COLO668 (cell line): Measurements from ENCODE around the gene ABCC1.
A peak's percentile ranks its signal among the peaks of the same experiment; 100 is the strongest.

Experiments
- DNase-seq: peaks from one replicate; lab custom pipeline; 2025; ENCODE audit not compliant: unreplicated experiment; lab: John Stamatoyannopoulos, UW

The ABCC1 gene

DNA sequence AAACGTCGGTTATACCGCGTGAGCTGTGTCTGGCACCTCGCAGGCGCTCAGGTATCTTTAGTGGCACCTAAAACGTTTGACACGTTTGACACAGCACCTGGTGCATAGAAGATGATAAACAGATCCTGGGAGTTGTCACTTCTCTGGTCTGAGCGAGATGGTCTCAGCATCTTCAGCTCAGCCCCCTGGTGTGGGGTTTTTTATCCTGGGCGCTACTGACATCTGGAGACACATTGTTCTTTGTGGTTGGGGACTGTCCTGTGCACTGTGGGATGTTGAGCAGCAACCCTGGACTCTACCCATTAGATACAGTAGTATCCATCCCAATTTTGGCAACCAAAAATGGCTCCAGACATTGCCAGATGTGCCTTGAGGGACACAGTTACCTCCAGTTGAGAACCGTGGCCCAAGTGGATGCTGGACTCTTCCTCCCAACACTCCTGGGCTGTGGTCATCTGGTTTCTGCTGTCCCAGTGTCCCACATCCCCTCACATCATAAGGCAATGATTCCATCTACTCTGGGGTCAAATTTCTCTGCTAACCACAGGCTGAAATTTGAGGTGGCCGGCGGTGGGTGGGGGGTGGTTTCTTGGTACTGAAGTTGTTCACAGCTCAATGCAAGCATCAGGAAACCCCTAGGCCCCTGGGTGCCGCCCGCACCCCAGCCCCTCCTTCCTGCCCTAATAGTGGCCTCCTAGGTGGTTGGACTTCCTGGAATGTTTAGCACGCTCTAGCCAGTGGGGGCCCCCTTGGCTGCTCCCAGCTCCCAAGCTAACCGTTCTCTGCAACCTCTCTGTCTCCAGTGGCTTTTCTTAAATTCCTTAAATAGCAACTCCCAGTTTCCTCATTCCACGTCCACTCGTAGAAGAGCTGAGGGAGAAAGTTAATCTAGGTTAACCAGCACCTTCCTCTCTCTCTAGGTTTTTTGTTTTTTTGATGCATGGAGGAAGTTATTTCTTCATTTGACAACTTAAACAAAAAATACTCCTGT lies 124.8 kb downstream of the ABCC1 start:
- no peak for DNase-seq

DNA sequence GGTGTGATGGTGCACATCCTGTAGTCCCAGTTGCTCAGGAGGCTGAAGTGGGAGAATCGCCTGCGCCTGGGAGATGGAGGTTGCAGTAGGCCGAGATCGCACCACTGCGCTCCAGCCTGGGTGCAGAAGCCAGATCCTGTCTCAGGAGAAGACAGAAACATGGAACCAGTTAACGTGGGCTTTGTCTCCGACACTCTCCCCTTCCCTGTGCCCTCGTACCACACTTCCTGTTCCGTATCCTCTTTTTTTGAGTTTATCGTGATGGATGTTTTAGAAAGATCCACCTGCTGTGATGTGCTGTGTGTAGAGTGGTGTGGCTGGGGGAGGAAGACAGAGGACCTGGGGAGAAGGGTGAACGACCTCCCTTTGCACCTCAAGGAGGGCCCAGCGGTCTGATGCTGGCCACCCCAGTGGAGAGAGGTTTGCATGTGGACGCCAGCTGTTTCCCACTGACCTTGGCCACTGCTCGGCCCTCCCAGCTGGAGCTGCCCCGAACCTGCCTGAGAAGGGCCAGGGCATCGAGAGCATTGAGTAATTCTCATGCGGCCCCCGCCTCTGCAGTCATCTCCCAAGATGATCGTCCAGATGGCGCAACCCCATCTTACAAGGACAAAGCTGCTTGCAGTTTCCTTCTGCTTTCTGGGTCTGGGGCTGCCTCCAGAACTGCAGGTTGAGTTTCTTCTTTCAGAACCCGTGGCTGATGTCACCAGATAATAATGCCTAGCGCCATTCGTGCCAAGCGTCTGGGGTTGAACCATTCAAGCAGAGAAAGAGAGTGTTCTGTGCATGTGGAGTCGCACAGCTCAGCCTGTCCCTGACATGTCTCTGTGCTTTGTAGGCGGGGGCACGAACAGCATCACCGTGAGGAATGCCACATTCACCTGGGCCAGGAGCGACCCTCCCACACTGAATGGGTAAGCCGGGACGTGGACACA lies 126.3 kb downstream of the ABCC1 start:
- no peak for DNase-seq

DNA sequence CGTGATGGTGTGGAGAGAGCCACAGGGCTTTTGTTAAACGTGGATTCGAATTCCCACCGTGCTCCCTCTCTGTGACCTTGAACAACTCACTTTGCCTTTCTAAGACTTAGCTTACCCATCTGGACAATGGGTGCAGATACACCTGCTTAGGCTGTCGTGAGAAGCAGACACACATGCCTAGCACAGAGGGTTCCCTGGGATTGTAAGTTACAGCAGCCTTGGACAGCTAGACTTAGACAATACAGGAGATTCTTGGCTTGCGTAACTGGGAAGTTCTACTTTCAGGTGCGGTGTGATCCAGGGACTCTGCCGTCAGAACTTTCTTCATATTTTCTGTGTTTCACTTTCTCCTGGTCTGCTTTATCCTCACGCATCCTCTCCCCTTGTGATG lies 127.0 kb downstream of the ABCC1 start:
- no peak for DNase-seq

DNA sequence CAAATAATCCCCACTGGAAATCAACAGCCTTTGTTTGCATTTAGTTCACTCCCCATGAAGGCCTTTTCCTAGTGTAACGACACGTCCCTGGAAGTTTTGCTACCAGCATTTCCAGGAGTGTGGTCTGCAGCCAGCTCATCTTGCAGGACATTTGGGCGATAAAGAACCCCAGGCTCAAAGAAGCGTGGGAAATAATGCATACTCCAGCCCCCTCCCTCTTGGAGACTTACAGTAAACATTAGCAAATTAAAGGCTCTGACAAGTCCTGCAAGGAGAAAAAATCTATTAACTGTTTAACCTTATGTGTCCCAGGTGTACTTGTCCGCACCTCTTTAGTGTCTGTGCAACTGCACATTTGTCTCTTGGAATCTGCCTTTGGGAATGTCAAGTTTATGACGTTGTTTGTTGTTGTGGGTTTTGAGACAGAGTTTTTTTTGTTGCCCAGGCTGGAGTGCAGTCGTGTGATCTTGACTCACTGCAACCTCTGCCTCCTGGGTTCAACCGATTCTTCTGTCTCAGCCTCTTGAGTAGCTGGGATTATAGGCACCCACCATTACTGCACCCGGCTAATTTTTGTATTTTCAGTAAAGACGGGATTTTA lies 131.1 kb downstream of the ABCC1 start:
- DNase-seq = no peak

DNA sequence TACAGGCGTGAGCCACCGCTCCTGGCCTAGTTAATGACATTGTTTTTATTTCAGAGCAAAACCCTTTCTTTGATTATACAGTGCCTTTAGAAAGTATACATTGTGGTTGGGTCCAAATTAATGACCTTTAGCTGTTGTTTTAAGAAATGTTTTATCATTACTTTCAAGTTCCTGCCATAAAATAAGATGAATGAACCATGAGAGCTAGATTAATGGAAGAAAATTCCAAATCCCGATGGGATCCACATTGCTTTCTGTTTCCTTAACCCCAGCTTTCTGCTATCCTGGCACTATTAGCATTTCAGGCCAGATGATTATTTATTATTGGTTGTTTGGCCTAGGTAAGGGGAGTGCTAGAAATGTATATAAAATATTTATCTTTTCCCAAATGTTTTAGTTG lies 131.7 kb downstream of the ABCC1 start:
- DNase-seq = no peak

DNA sequence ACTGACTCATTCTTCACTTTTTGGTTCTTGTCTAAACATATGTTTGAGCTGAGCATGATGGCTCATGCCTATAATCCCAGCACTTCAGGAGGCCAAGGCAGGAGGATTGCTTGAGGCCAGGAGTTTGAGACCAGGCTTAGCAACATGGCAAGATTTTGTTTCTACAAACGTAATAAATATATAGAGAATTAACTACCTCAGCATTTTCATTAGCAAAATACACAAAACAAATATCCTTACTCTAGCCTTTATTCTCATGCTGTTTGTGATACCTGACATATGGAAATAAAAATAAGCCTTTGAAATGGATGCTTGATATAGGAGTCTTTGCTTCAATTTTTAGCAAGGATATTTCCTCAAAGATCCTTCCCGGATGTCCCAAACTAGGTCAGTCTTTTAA lies 132.8 kb downstream of the ABCC1 start:
- DNase-seq = no peak

DNA sequence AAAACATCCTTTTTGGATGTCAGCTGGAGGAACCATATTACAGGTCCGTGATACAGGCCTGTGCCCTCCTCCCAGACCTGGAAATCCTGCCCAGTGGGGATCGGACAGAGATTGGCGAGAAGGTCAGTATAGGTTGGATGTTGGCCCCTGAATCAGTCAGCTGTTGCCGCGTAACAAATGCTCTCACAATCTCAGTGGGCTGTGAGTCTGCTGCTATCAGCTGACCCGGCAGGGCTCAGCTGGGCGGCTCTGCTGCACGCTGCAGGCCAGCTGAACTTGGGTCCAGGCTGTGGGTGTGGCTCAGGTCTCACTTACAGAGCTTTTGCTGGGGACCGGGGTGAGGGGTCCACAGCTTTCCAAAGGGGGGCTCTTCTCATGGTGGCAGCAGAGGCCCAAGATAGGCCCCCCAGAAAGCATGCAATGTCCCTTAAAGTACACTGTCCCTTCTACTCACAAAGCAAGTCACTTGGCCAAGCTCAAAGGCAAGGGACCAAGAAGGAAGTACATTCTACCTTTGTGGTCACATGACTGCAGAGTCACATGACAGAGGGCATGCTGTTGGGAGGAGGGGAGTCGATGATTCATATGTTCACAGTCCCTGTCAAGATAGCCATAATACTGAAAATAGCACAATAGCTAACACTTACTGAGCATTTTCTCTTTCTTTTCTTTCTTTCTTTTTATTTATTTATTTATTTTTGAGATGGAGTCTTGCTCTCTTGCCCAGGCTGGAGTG lies 134.2 kb downstream of the ABCC1 start:
- no peak for DNase-seq

DNA sequence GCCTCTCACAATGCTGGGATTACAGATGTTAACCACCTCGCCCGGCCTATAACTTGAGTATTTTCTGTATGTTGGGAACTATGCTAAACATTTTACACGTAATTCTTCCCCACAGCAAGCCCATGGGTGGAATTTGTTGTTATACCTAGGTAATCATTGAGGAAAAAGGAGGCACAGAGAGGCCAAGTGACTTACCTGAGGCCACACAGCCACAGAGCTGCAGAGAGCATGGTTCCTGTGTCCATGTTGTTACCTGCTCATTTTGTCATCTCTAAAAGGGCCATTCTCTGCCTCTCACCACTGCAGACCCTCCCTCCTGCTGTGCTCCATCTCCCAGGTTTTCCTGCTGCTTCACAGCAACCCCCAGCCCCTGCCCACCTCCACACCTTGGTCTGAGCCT lies 135.5 kb downstream of the ABCC1 start:
- DNase-seq = no peak

DNA sequence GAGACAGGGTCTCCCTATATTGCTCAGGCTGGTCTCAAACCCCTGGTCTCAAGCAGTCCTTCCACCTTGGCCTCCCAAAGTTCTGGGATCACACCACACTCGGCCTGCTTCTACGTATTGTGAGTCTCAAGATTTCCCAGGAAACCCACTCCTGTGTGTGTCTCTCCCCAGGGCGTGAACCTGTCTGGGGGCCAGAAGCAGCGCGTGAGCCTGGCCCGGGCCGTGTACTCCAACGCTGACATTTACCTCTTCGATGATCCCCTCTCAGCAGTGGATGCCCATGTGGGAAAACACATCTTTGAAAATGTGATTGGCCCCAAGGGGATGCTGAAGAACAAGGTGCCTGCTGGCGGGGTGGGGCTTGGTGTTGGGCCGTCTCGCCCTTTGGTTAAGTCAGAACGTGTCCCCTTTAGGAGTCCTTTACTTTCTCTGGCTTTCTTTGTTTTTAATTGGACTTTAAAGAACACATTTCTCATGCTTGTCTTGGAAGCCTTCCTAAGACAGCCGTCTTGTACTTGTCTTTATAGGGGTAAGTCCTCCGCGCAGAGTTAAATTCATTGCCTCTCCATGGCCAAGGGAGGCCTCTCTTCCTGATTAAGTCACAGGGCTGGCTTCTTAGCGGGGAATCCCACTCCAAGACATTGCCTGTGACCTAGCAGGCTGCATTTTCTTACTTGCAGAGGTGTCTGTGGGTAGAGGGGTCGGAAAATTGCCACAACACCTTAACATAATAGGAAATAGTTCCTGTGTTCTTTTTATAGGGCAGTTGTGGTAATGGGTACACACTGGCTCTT lies 137.4 kb downstream of the ABCC1 start:
- DNase-seq = no peak

DNA sequence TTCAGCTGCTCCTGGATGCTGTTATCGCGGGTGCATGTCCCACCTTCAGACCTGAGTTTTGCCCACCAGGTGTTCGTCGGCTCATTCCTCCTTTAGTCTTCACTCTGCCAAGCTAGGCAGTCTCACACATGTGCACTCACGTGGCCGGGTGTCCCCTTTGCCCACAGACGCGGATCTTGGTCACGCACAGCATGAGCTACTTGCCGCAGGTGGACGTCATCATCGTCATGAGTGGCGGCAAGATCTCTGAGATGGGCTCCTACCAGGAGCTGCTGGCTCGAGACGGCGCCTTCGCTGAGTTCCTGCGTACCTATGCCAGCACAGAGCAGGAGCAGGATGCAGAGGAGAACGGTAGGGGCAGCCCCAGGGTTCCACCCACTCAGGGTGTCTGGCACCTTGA lies 140.8 kb downstream of the ABCC1 start:
- DNase-seq = no peak

DNA sequence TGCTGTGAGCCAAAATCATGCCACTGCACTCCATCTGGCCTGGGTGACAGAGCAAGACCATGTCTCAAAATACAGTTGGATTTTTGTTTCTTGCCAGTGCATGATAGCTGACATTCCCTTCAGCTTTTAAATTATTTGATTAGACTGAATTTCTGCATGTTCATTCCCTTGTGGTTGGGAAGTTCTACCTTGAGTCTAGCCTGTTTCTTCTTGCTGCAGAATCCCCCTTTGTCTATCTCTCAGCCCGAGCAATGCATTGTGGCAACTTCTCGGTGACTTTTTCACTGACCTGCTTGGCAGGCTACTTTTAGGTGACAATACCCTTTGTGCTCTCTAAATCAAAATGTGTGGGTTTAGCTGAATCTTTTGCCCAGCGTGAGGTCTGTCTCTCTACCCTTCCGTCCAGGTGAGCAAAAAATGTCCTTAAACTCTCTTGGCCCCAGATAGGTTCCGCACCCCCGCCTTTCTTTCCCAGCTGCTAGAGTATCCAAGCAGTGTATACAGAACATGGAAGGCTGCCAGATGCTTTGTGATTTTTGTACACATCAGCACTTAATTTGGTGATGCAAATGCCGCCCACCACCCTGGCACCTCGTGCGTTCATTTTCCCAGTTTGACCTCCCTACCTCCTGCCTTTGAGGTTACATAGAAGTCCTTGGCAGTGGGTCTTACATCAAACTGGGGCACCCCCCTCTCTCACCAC lies 143.7 kb downstream of the ABCC1 start:
- DNase-seq = peak; percentile 46

DNA sequence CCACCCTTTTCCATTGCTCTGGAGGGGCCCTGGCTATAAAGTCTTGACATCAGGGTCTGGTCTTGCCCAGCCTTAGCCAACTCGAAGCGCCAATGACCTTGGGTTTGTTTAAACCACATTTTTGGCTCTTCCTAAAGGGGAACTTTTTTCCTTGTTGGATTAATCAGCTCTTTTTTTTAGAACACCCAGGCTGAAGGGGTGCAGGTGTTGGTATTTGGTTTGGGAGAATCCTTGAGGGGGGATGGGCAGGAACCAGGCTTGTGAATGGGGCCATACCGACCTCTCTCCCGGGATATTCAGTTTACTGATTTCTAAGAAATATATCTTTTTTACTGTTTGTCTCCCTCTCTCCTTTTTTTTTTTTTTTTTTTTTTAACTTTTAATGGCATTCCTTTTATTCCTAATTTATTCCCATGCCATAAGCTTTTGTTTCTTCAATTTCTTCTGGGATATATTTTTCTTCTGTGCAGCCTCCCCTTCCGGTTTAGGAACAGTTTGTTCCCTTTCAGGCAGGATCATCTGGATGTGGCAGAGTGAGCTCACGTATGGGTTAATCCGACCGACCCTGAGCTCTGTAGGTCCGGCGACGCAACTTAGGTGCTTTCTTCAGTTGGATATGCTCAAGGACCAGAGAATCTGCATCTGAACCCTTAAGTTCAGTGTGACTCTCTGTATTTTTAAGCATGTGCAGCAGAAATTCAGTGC lies 144.4 kb downstream of the ABCC1 start:
- peak; percentile 13 for DNase-seq

DNA sequence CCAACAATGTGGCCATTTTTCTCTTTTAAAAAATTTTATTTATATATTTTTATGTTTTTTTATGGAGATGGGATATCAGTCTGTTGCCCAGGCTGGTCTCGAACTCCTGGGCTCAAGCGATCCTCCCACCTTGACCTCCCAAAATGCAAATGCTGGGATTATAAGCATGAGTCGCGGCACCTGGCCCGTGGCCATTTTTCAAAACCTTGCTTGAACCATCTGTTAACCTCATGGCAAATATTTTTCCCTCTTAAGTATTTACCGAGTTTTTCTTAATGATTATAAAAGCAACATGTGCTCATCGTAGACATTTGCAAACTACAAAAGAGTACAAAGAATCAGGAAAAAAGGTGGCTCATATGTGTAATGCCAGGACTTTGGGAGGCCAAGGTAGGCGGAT lies 146.2 kb downstream of the ABCC1 start:
- DNase-seq = no peak

DNA sequence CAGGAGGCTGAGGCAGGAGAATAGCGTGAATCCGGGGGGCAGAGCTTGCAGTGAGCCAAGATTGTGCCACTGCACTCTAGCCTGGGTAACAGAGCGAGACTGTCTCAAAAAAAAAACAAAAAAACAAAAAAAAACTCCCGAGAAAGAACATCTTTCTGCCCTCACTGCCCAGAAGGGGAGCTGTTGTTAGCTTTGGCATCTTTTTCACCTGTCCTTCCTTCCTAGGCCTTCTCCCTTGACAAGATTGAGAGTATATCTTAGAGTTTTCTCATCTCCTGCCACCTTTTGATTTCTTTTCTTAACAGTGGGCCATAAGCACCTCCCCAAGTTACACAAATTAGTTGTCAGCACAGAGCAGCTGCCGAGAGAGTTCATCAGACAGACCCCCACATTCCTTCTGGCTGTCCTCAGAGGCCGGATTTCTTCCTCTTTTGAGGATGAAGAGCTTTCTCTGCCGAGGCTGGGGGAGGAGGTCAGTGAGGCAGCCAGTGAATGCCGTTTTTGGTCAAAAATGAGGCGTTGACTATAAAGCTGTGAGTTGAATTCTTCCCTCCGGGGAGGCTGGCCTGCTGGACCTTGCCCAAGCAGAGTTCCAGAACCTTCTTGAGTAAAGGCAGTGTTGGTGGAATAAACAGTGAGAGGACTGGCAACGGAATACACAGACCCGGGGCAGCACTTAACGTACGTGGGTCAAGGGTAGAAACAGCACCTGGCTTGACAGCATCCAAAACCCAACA lies 146.9 kb downstream of the ABCC1 start:
- DNase-seq = peak; percentile 7

DNA sequence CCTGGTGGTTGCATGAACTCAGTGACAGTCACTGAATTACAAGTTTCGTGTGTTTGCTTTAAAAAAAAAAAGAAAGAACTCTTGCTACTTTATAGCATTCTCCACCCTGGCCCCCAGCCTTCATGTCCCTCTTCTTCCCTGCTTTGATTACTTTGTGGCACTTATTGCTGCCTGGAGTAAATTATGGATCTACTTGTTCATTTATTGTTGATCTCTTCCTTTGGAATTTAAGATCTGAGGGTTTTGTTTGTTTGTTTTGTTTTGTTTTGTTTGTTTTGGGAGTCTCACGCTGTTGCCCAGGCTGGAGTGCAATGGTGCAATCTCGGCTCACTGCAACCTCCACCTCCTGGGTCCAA lies 147.4 kb downstream of the ABCC1 start:
- DNase-seq = no peak

DNA sequence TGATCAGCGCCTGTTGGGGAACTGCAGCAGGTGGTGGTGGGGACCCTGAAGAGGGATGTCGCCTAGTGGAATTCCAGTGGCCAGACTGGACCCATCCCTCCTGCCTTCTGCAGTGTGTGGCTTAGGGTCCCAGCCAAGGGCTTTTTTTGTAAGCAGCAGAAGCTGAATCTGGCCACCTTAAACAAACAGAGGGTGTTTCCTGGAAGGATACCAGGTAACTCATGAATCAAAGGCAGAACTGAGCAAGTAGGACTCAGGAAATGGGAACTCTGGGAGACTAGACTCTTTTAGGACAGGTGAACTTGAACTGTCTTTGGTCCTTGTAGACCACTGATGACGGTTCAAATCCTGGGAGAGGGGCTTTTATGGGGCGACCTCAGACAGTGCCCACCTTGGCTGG lies 149.9 kb downstream of the ABCC1 start:
- no peak for DNase-seq

DNA sequence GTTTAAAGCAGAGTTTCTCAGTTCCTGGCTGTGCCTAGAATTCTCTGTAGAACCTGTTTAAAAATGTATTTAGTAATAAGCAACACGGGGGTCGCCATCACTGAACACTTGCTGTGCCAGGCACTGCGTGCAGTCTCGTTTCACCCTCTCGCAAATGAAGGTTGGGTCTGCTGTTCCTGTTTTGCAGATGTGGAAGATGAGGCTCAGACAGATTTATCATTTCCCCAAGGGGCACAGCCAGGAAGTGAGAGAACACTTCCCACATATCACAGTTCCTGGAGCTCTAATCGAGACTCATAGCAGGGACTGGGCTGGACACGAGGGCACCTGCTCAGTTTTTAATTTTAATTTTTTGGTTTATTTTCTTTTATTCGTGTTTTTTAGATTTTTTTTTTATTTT lies 151.2 kb downstream of the ABCC1 start:
- DNase-seq = no peak

DNA sequence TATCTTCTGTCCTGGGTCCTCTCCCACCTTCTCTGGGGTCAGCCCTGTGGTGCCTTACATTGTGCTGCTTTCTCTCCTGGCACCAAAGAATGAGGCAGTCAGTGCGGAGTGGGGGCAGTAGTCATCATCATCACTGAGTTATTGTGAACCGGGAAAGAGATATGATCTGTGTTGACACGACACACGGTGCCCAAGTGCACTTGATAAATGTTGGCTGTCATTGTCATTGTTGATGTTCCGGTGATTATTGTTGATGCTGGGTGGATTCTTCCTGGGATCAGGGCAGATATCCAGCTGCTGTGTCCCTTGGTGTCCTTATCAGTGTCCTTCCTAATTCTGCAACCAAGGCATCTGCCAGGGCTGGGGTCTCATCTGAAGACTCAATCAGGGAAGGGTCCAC lies 152.2 kb downstream of the ABCC1 start:
- peak; percentile 63 for DNase-seq
